Measurements from ENCODE around the gene CASS4.

CASS4 gene

DNA sequence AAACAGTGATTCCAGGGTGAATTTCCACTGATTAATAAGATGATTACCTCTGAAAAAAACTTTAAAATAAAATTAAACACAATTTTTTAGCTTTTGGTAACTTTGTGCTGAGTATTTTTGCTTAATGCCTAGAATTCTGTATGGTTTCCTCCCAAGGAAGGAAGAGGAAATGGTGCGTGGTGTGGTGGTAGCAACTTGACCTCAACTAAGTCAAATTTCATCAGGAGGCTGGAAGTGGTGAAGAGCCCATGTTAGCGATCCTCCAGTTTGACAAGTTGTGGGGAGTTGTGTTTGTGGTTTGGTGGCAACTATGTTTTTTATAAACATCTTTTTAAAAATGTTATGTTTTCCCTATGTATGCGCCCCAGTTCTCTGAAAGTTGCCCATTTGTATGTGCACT lies 51.4 kb downstream of the CASS4 start:
- TF ChIP-seq, protein P1, sequence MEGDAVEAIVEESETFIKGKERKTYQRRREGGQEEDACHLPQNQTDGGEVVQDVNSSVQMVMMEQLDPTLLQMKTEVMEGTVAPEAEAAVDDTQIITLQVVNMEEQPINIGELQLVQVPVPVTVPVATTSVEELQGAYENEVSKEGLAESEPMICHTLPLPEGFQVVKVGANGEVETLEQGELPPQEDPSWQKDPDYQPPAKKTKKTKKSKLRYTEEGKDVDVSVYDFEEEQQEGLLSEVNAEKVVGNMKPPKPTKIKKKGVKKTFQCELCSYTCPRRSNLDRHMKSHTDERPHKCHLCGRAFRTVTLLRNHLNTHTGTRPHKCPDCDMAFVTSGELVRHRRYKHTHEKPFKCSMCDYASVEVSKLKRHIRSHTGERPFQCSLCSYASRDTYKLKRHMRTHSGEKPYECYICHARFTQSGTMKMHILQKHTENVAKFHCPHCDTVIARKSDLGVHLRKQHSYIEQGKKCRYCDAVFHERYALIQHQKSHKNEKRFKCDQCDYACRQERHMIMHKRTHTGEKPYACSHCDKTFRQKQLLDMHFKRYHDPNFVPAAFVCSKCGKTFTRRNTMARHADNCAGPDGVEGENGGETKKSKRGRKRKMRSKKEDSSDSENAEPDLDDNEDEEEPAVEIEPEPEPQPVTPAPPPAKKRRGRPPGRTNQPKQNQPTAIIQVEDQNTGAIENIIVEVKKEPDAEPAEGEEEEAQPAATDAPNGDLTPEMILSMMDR (IDR thresholded peaks at IDR 0.05; ENCODE audit: insufficient read depth, low read depth, low read length, missing control alignments): no peak
- H3K4me3 ChIP-seq (ENCODE audit: low read depth, low read length): no peak overlapping the region
- DNase-seq (ENCODE audit: low read depth): no peak

DNA sequence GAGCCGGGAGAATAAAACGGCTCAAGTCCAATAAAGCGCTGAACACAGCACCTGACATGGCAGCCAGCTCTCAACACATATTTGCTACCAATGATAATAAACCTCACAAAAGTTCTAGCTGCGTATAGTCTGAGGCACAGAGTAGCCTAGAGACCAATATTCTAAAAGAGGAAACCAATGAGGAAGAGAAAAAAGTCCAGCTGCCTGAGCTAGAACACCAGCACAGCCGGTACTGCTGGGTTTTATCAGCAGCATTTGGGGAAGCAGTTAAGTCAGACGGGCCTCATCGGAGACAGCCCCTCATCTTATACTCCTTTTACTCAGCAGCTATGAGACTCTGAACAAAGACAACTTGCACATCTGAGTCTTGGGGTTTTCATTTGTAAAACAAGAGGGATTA lies 53.9 kb downstream of the CASS4 start:
- TF ChIP-seq, protein P1 (IDR thresholded peaks at IDR 0.05; ENCODE audit: insufficient read depth, low read depth, low read length, missing control alignments): no peak
- no peak overlapping the region for H3K4me3 ChIP-seq (ENCODE audit: low read depth, low read length)
- DNase-seq (ENCODE audit: low read depth): peak; percentile 18

DNA sequence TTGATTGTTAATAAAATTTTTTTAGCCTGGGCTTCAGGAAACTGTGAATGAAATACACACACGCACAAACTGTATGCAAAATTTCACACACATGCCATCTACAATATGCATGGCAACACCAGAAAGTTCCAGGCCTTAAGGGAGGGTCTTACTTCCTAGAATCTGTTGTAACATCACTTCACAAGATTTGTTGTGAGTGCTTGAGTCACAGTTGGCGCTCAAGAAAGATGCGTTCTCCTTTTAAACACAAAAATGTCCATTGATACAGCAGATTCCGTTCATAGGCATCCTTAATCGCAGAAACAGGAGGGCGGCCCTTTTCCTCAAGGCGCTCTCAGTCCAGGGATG lies 55.9 kb downstream of the CASS4 start:
- TF ChIP-seq, protein P1 (IDR thresholded peaks at IDR 0.05; ENCODE audit: insufficient read depth, low read depth, low read length, missing control alignments): no peak

DNA sequence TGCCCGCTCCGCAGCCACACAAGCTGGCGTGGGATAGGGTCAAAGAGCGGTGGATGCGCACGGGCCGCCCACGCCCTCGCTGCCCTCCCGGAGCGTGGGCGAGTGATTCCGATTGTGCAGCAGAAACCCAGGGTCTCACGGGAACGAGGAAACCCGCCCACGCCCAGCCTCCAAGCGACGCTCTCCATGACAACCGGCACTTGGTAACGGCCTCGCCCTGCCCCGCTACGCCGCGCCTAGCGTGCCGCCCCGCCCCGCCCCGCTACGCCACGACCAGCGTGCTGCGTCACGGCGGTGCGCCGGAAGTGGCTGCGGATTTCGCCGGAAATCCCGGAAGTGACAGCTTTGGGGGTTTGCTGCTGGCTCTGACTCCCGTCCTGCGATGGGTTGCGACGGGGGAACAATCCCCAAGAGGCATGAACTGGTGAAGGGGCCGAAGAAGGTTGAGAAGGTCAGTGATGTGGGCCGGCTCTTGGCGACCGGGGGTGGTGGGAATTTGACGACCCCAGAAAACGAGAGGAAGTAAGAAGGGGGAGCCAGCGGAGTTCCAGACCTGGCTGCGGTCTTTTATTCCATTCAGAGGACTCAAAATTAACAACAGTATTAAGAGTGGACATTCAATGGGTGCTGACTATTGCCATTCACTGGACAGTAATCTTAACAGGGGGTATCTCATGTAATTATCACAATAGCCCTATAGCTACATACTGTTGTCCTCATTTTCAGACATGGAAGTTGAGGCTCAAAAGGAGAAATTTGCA lies 56.4 kb downstream of the CASS4 start, which contains the start of gene RTF2:
Gene RTF2 (plus strand): TSS at position 312 of the 761 bp plus-strand sequence. CDS start 71 bp downstream, at position 383.
- DNase-seq (ENCODE audit: low read depth): peak; percentile 96

More for the DNA sequence above, 55.9 kb downstream of the CASS4 start:
- H3K4me3 ChIP-seq (ENCODE audit: low read depth, low read length): peak overlapping the region; percentile 100
- DNase-seq (ENCODE audit: low read depth): no peak

GRCh38 chr20:56469077-56469449 lies 57.0 kb downstream of the CASS4 start:
- DNase-seq (ENCODE audit: low read depth): no peak
- peak overlapping the region; percentile 100 for H3K4me3 ChIP-seq (ENCODE audit: low read depth, low read length)
- TF ChIP-seq, protein P1 (IDR thresholded peaks at IDR 0.05; ENCODE audit: insufficient read depth, low read depth, low read length, missing control alignments): no peak

More for the DNA sequence above, 56.4 kb downstream of the CASS4 start, which contains the start of gene RTF2:
- H3K4me3 ChIP-seq (ENCODE audit: low read depth, low read length): peak within 1 kb of the TSS; percentile 100
- TF ChIP-seq, protein P1 (IDR thresholded peaks at IDR 0.05; ENCODE audit: insufficient read depth, low read depth, low read length, missing control alignments): no peak

DNA sequence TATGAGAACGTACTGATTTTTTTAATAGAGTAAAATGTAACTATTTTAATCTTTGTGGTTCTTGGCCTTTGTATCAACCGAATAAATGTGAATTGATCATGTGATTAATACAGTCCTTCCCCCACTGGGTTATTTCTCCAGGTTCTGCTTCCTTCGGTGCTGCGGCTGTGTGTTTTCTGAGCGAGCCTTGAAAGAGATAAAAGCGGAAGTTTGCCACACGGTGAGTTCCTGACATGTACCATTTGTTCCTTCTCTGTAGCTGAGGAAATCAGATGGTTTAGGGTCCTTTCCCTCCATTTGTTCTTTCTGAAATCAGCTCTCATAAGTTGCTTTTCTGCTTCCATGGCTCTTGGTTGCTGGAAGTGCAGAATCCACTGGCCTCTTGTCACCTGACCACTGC lies 71.9 kb downstream of the CASS4 start:
- no peak for DNase-seq (ENCODE audit: low read depth)
- TF ChIP-seq, protein P1 (IDR thresholded peaks at IDR 0.05; ENCODE audit: insufficient read depth, low read depth, low read length, missing control alignments): no peak
- no peak overlapping the region for H3K4me3 ChIP-seq (ENCODE audit: low read depth, low read length)

DNA sequence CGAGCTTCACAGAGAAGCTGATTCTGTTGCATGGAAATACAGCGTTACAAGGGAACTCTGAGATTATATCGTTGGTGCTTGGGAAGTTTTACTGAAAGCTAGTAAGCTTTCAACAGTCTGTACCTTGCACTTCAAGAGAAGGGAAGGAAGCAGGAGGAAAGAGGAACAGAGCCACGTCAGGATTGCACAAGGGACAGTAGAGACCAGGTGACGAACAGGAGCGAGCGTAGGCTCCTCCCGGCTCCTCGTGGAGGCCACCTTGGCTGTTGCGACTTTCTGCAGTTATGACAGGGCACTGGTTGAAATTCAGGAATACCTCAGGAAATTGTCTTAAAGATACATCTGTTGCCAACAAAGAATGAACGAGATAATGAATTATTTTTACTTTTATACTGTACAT lies 75.2 kb downstream of the CASS4 start:
- TF ChIP-seq, protein P1 (IDR thresholded peaks at IDR 0.05; ENCODE audit: insufficient read depth, low read depth, low read length, missing control alignments): no peak
- DNase-seq (ENCODE audit: low read depth): no peak
- H3K4me3 ChIP-seq (ENCODE audit: low read depth, low read length): no peak overlapping the region

Data from GM12865 (cell line).